Progenitor cell of endocrine pancreas (in vitro differentiated cells): Measurements from ENCODE around the gene TMEM62. TPM values are rescaled to one million over a fixed set of nuclear protein-coding genes. Genes with fewer than 3 reads are reported as not detected.

Source experiments
- DNase-seq: peaks from one replicate; pipeline ENCODE4 v3.0.0; 2021; ENCODE audit warnings: low spot score; ENCODE audit not compliant: unreplicated experiment
- H3K27ac Mint-ChIP-seq: 2 replicates; pipeline ENCODE4 v1.8.0; 2021; ENCODE audit warnings: mild to moderate bottlenecking, moderate library complexity, mixed read lengths
- H3K27me3 Mint-ChIP-seq: 2 replicates; pipeline ENCODE4 v1.8.0; 2021; ENCODE audit warnings: mixed read lengths
- H3K36me3 Mint-ChIP-seq: 2 replicates; pipeline ENCODE4 v1.8.0; 2022; ENCODE audit warnings: mixed read lengths; ENCODE audit not compliant: insufficient read depth
- H3K4me1 Mint-ChIP-seq: 2 replicates; pipeline ENCODE4 v1.8.0; 2021; ENCODE audit warnings: low read depth, mixed read lengths
- H3K4me3 Mint-ChIP-seq: 2 replicates; pipeline ENCODE4 v1.8.0; 2021; ENCODE audit warnings: low read depth, mild to moderate bottlenecking, moderate library complexity, mixed read lengths
- H3K9me3 Mint-ChIP-seq: 2 replicates; pipeline ENCODE4 v1.8.0; 2021; ENCODE audit warnings: low read depth, mixed read lengths
- CTCF ChIP-seq: fragments of 200-600 bp; sonication (generic); IDR thresholded peaks from one replicate; pipeline ENCODE4 v1.5.0; 2021; ENCODE audit warnings: antibody characterized with exemption, mild to moderate bottlenecking; ENCODE audit not compliant: unreplicated experiment
- total RNA-seq: library from RNA; stranded (reverse); gene quantifications from 2 replicates; pipeline ENCODE4 v1.2.1, GENCODE V29; 2021

Gene TMEM62
- total RNA-seq, 1 donor from 2014 or later, result 30.2 TPM

GRCh38 chr15:43232289-43232874, 99.0 kb downstream of the TMEM62 start:
- H3K36me3 Mint-ChIP-seq, result no peaks in the 10 kb centered on the region
- H3K9me3 Mint-ChIP-seq, result no peaks in the 10 kb centered on the region
- TF ChIP-seq CTCF, result no peak
- peaks cover 13% of the 10 kb centered on the region for H3K27me3 Mint-ChIP-seq
- H3K4me1 Mint-ChIP-seq, result no peaks in the 10 kb centered on the region
- no peak for DNase-seq
- H3K4me3 Mint-ChIP-seq, result no peak overlapping the region
- no peak overlapping the region for H3K27ac Mint-ChIP-seq

Other genes with a start within 250 kb of the TMEM62 start
- 18.6 and 19.5 TPM in 2 replicates for gene TTBK2, start 212.8 kb upstream of the TMEM62 start, total RNA-seq
- gene UBR1, start 27.5 kb upstream of the TMEM62 start, total RNA-seq, result 38.1 and 39.1 TPM in 2 replicates
- 43.2 and 44.1 TPM in 2 replicates for gene CCNDBP1, start 51.8 kb downstream of the TMEM62 start, total RNA-seq
- gene EPB42, start 87.4 kb downstream of the TMEM62 start, total RNA-seq, result not detected in 2 replicates
- gene TGM5, start 133.3 kb downstream of the TMEM62 start, total RNA-seq, result not detected in 2 replicates
- not detected in 2 replicates for gene TGM7, start 168.7 kb downstream of the TMEM62 start, total RNA-seq
- gene LCMT2, start 197.0 kb downstream of the TMEM62 start, total RNA-seq, result 11.0 and 11.5 TPM in 2 replicates
- gene ZSCAN29, start 237.5 kb downstream of the TMEM62 start, total RNA-seq, result 71.2 and 73.8 TPM in 2 replicates
- gene TUBGCP4, start 237.5 kb downstream of the TMEM62 start, total RNA-seq, result 39.0 and 41.9 TPM in 2 replicates